ENCODE measurements around the gene LDLRAD3. TPM values are rescaled to one million over a fixed set of nuclear protein-coding genes. Genes with fewer than 3 reads are reported as not detected.

Gene LDLRAD3
- total RNA-seq, 1 donor from 2014 or later, result 21.6 TPM

DNA sequence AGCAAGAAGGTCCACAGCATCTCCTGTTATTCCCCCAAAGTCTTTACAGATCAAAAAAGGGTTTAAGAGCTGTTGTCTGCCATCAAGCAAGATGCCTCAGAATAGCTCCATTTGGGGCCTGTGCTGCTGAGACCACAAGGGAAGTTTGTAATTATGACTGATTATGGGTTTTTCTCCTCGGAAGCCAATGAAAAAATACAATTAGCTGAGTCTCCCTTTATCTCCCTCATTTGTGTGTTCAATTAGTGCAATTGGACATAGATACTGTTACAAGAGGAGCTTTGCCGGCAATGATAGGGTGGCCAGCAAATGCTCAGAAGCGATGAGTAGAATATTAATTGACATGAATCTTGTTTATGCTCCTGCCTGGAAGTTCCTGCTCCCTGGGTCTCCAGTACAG lies 261.7 kb downstream of the LDLRAD3 start:
- Histone ChIP-seq H3K4me3 (no peak overlapping the region), H3K36me3 (no peaks in the 10 kb centered on the region), H3K4me1 (no peaks in the 10 kb centered on the region), H3K27ac (no peak overlapping the region), H3K27me3 (no peaks in the 10 kb centered on the region), H3K9me3 (no peaks in the 10 kb centered on the region)
- DNase-seq (ENCODE audit: low spot score in 2 of 2), result no peak
- TF ChIP-seq, protein P1, sequence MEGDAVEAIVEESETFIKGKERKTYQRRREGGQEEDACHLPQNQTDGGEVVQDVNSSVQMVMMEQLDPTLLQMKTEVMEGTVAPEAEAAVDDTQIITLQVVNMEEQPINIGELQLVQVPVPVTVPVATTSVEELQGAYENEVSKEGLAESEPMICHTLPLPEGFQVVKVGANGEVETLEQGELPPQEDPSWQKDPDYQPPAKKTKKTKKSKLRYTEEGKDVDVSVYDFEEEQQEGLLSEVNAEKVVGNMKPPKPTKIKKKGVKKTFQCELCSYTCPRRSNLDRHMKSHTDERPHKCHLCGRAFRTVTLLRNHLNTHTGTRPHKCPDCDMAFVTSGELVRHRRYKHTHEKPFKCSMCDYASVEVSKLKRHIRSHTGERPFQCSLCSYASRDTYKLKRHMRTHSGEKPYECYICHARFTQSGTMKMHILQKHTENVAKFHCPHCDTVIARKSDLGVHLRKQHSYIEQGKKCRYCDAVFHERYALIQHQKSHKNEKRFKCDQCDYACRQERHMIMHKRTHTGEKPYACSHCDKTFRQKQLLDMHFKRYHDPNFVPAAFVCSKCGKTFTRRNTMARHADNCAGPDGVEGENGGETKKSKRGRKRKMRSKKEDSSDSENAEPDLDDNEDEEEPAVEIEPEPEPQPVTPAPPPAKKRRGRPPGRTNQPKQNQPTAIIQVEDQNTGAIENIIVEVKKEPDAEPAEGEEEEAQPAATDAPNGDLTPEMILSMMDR (IDR thresholded peaks at IDR 0.05), result no peak
- intact Hi-C loops (cut with DNase I), result no loop called here

DNA sequence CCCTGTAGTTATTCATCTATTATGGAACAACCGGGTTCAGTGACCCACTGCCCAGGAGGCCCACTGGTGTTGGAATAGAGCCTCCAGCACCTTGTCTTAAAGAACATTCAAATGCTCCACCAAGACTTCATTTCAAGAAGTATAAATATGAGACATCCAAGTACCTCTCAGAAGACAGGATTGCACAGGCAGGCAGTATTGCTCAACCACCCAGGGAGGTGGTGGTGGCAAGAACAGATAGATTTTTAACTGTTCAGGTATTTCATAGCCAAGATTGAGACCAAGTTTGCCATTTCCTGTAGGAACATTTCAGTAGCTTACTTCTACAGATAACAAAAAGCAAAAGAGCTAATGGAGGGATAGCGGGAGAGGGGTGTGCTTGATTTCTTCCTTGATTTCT lies 266.7 kb downstream of the LDLRAD3 start:
- intact Hi-C loops (cut with DNase I), result no loop called here
- no peak overlapping the region for H3K4me3 ChIP-seq
- H3K9me3 ChIP-seq, result no peaks in the 10 kb centered on the region
- H3K36me3 ChIP-seq, result no peaks in the 10 kb centered on the region
- no peak overlapping the region for H3K27ac ChIP-seq
- TF ChIP-seq, protein P1 (IDR thresholded peaks at IDR 0.05), result no peak
- no peaks in the 10 kb centered on the region for H3K27me3 ChIP-seq
- no peak for DNase-seq (ENCODE audit: low spot score in 2 of 2)
- no peaks in the 10 kb centered on the region for H3K4me1 ChIP-seq

DNA sequence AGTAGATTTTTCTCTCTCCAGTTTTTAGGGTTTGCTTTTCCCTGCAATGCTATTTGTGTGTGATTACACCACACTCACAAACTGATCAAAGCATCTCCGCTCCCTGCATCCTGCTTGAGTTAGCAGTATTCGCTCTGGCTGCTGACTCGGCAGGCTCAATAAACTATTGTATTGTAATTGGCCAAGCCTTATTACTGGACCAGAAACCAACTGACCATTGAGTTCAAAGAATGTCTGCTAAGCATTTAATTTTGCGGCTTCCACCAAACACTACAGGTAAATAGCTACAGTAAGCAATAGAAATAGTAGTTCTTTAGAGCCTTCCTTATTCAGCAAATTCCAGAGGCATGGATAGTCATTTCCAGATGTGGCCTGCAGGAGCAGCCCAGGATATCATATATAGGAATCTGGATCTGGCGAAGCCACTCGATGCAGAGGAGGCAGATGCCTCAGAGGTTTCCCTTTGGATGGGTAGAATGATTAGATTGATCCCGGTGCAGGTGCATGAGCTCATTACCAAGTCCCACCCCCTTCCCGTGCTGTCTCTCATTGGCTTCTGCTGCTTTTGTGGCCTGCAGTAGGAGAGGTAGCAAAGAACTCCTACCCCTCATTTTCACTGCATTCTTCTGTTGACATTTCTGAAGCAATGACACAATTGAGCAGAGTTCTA lies 268.0 kb downstream of the LDLRAD3 start:
- Histone ChIP-seq H3K27me3 (no peaks in the 10 kb centered on the region), H3K4me1 (no peaks in the 10 kb centered on the region), H3K27ac (no peak overlapping the region), H3K4me3 (no peak overlapping the region), H3K9me3 (no peaks in the 10 kb centered on the region), H3K36me3 (no peaks in the 10 kb centered on the region)
- intact Hi-C loops (cut with DNase I), result no loop called here
- TF ChIP-seq, protein P1 (IDR thresholded peaks at IDR 0.05), result no peak
- DNase-seq (ENCODE audit: low spot score in 2 of 2), result no peak

DNA sequence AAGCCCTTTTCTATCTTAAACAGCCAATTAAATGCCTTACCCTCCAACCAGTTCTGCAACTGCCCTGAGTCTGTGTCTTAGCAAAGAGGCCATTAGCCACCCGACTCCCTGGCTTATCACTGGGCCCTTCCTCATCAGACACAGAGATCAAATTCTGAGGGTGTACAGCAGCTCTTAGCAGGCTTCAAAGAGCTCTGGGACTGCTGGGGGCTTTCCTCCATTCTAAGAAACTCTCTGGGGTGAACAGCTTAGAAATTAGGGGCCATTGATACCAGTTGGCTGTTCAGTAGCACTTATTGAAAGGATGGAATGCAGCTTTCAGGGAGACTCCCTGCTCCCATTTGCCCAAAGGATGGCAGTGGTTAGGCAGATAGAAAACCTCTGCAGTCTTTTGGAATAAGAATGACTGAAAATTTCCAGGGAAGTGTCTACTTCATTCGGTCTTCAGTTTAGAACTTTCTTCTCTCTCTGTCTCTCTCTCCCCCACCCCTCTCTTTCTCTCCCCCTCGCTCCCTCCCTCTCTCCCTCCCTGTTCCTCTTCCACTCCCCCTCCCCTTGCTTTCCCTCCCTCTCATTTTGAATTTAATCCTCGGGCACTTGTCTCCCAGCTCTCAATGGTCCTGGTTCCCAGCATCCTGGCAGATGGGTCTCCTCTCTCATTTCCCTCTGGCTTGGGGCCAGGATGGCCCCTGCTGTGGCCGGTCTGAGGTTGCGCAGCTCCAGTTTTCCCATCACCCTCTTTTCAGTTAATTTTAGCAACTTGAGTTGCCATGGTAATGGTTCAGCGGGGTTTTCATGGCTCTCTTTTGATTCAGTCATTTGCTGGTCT lies 268.9 kb downstream of the LDLRAD3 start:
- Histone ChIP-seq H3K27me3 (no peaks in the 10 kb centered on the region), H3K4me1 (no peaks in the 10 kb centered on the region), H3K9me3 (no peaks in the 10 kb centered on the region), H3K4me3 (no peak overlapping the region), H3K27ac (no peak overlapping the region), H3K36me3 (no peaks in the 10 kb centered on the region)
- TF ChIP-seq, protein P1 (IDR thresholded peaks at IDR 0.05), result no peak
- intact Hi-C loops (cut with DNase I), result no loop called here
- DNase-seq (ENCODE audit: low spot score in 2 of 2), result no peak

DNA sequence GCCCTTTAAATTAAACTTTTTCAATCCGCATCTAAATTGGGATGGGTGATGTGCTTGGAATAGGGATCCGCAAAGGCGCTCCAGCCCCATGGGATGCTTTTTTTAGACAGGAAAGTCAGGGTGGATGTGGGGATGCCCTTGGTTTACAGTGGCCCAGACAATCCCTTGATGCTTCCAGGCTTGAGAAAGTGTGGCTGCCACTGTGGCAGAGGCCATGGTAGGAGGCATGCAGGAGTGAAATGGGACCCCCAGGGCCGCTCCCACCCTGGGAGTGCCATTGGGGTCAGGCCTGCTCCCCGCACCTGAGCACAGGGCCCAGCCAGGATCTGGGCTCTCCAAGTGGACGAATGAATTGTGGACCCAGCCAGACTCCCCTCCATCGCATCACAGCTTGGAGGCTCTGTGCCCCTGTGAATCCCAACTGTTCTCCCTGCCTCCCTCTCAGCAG lies 269.6 kb downstream of the LDLRAD3 start:
- TF ChIP-seq, protein P1 (IDR thresholded peaks at IDR 0.05), result no peak
- Histone ChIP-seq H3K4me3 (no peak overlapping the region), H3K27ac (no peak overlapping the region), H3K36me3 (no peaks in the 10 kb centered on the region), H3K4me1 (no peaks in the 10 kb centered on the region), H3K9me3 (no peaks in the 10 kb centered on the region), H3K27me3 (no peaks in the 10 kb centered on the region)
- intact Hi-C loops (cut with DNase I), result no loop called here
- no peak for DNase-seq (ENCODE audit: low spot score in 2 of 2)
